ENCODE data around the gene RHOH.

RHOH gene

DNA sequence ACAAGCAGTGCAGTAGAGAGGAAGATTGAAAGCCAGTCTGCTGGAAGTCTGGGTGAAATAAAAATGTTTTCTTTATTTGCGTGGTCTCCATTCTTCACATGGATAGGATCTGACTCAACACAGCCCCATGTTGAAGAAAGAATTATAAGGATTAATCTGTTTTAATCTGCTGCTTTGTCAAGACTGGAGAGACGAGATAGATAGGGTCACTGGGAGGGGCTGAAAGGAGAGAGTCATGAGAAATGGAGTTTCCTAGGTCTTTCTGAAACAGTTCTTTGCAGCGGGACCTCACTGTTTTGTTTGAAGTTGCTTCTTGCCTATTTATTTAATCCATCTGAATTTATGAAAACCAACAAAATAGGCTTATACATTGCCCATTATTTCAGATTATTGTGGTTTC lies 32.4 kb upstream of the RHOH start:
- no peaks in the 10 kb centered on the region for H3K27me3 ChIP-seq (ENCODE audit: insufficient read depth, low read length)
- no peak overlapping the region for H3K27ac ChIP-seq (ENCODE audit: low read depth, low read length, poor library complexity, severe bottlenecking)
- H3K36me3 ChIP-seq (ENCODE audit: insufficient read depth, low read length), result peaks cover 58% of the 10 kb centered on the region
- no peak overlapping the region for H3K9ac ChIP-seq (ENCODE audit: low read length)
- no peaks in the 10 kb centered on the region for H4K20me1 ChIP-seq (ENCODE audit: insufficient read depth, low read length)
- H3K4me1 ChIP-seq (ENCODE audit: insufficient read depth, low read length, severe bottlenecking), result peaks cover 39% of the 10 kb centered on the region
- no peaks in the 10 kb centered on the region for H3K9me2 ChIP-seq (ENCODE audit: low read depth, low read length)
- H2AFZ ChIP-seq (ENCODE audit: low read length), result no peak overlapping the region
- no peak for TF ChIP-seq EZH2 (IDR thresholded peaks at IDR 0.05; ENCODE audit: borderline replicate concordance, low read length)
- TF ChIP-seq, protein P1, sequence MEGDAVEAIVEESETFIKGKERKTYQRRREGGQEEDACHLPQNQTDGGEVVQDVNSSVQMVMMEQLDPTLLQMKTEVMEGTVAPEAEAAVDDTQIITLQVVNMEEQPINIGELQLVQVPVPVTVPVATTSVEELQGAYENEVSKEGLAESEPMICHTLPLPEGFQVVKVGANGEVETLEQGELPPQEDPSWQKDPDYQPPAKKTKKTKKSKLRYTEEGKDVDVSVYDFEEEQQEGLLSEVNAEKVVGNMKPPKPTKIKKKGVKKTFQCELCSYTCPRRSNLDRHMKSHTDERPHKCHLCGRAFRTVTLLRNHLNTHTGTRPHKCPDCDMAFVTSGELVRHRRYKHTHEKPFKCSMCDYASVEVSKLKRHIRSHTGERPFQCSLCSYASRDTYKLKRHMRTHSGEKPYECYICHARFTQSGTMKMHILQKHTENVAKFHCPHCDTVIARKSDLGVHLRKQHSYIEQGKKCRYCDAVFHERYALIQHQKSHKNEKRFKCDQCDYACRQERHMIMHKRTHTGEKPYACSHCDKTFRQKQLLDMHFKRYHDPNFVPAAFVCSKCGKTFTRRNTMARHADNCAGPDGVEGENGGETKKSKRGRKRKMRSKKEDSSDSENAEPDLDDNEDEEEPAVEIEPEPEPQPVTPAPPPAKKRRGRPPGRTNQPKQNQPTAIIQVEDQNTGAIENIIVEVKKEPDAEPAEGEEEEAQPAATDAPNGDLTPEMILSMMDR (IDR thresholded peaks at IDR 0.05; ENCODE audit: low read length), result no peak
- H3K79me2 ChIP-seq (ENCODE audit: insufficient read depth, low read length), result no peaks in the 10 kb centered on the region
- no peaks in the 10 kb centered on the region for H3K9me3 ChIP-seq (ENCODE audit: low read length)
- H3K4me2 ChIP-seq (ENCODE audit: low read length), result no peak overlapping the region
- H3F3A ChIP-seq (ENCODE audit: insufficient read depth, low read length), result no peaks in the 10 kb centered on the region
- no peak overlapping the region for H3K4me3 ChIP-seq (ENCODE audit: low read depth, low read length, poor library complexity, severe bottlenecking)

DNA sequence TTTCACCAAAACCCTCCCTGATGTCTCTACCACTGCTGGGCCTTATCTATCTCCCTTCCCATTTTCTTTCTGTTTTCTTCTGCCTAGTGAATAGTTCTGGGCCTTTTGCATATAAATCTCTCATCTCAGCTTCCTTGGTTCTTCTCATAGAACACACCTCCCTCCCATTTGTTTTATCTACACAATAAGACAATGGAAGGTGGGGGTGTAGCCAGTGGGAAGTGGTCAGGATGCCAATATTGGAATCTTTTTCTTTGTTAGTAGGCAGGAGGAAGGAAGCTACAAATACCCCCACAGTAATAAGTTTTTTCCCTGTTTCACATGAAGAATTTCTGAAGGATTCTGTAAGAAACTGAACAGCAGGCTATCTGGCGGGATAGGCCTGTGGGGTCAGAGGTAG lies 30.9 kb upstream of the RHOH start:
- Histone ChIP-seq H3K79me2 (ENCODE audit: insufficient read depth, low read length) (no peaks in the 10 kb centered on the region), H3K9ac (ENCODE audit: low read length) (no peak overlapping the region), H3F3A (ENCODE audit: insufficient read depth, low read length) (no peaks in the 10 kb centered on the region), H3K4me2 (ENCODE audit: low read length) (no peak overlapping the region), H3K27me3 (ENCODE audit: insufficient read depth, low read length) (no peaks in the 10 kb centered on the region), H3K9me2 (ENCODE audit: low read depth, low read length) (no peaks in the 10 kb centered on the region), H3K27ac (ENCODE audit: low read depth, low read length, poor library complexity, severe bottlenecking) (no peak overlapping the region), H3K9me3 (ENCODE audit: low read length) (no peaks in the 10 kb centered on the region), H2AFZ (ENCODE audit: low read length) (no peak overlapping the region), H3K4me3 (ENCODE audit: low read depth, low read length, poor library complexity, severe bottlenecking) (no peak overlapping the region), H3K4me1 (ENCODE audit: insufficient read depth, low read length, severe bottlenecking) (peaks cover 24% of the 10 kb centered on the region), H4K20me1 (ENCODE audit: insufficient read depth, low read length) (no peaks in the 10 kb centered on the region), H3K36me3 (ENCODE audit: insufficient read depth, low read length) (peaks cover 54% of the 10 kb centered on the region)
- no peak for TF ChIP-seq EZH2 (IDR thresholded peaks at IDR 0.05; ENCODE audit: borderline replicate concordance, low read length)
- TF ChIP-seq, protein P1 (IDR thresholded peaks at IDR 0.05; ENCODE audit: low read length), result no peak

DNA sequence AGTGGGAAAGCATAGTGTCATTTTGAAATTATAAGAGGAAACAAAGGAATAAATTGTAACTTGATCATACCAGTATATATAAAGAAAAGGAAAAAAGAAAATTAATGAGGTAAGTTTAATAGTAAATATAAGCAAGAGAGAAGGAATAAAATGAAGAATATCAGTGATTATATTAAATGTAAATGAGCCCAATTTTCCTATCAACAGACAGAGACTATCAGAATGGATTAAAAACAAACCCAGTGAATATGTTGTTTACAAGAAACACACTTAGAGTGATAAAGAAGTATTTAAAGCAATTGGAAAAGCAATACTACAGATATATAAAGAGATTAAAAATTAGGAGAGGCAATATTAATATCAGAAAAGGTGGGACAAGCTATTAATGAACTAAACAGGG lies 28.8 kb upstream of the RHOH start:
- no peak for TF ChIP-seq EZH2 (IDR thresholded peaks at IDR 0.05; ENCODE audit: borderline replicate concordance, low read length)
- TF ChIP-seq, protein P1 (IDR thresholded peaks at IDR 0.05; ENCODE audit: low read length), result no peak
- H4K20me1 ChIP-seq (ENCODE audit: insufficient read depth, low read length), result no peaks in the 10 kb centered on the region

More for the DNA sequence above, 28.8 kb upstream of the RHOH start:
- H3K27me3 ChIP-seq (ENCODE audit: insufficient read depth, low read length), result no peaks in the 10 kb centered on the region
- peaks cover 20% of the 10 kb centered on the region for H3K4me1 ChIP-seq (ENCODE audit: insufficient read depth, low read length, severe bottlenecking)
- H3K79me2 ChIP-seq (ENCODE audit: insufficient read depth, low read length), result no peaks in the 10 kb centered on the region
- no peaks in the 10 kb centered on the region for H3K9me2 ChIP-seq (ENCODE audit: low read depth, low read length)
- H3K4me3 ChIP-seq (ENCODE audit: low read depth, low read length, poor library complexity, severe bottlenecking), result no peak overlapping the region
- no peak overlapping the region for H3K27ac ChIP-seq (ENCODE audit: low read depth, low read length, poor library complexity, severe bottlenecking)
- no peak overlapping the region for H2AFZ ChIP-seq (ENCODE audit: low read length)
- H3F3A ChIP-seq (ENCODE audit: insufficient read depth, low read length), result no peaks in the 10 kb centered on the region
- H3K9me3 ChIP-seq (ENCODE audit: low read length), result no peaks in the 10 kb centered on the region
- H3K36me3 ChIP-seq (ENCODE audit: insufficient read depth, low read length), result peaks cover 34% of the 10 kb centered on the region
- no peak overlapping the region for H3K4me2 ChIP-seq (ENCODE audit: low read length)
- no peak overlapping the region for H3K9ac ChIP-seq (ENCODE audit: low read length)
